Renal cortical epithelial cell (primary cell): Measurements from ENCODE around the gene ALDH1A3. TPM values are rescaled to one million over a fixed set of nuclear protein-coding genes. Genes with fewer than 3 reads are reported as not detected.
A peak's percentile ranks its signal among the peaks of the same experiment; 100 is the strongest.
"Not testable (repeated sequence)": the region's sequence is repeated elsewhere in the genome, so short reads cannot be mapped to it uniquely, and the experiment has no call there.

Experiments
- DNase-seq: peaks from one replicate; pipeline ENCODE4 v3.0.0-alpha.2; 2011; ENCODE audit warnings: low read depth
- total RNA-seq: library from RNA; depleted of rRNA; stranded (reverse); fragments of >200 nt; gene quantifications from 2 replicates; pipeline ENCODE4 v1.2.3, GENCODE V29; 2014

ALDH1A3 gene
- 60.3 and 980 TPM in 2 replicates for total RNA-seq

DNA sequence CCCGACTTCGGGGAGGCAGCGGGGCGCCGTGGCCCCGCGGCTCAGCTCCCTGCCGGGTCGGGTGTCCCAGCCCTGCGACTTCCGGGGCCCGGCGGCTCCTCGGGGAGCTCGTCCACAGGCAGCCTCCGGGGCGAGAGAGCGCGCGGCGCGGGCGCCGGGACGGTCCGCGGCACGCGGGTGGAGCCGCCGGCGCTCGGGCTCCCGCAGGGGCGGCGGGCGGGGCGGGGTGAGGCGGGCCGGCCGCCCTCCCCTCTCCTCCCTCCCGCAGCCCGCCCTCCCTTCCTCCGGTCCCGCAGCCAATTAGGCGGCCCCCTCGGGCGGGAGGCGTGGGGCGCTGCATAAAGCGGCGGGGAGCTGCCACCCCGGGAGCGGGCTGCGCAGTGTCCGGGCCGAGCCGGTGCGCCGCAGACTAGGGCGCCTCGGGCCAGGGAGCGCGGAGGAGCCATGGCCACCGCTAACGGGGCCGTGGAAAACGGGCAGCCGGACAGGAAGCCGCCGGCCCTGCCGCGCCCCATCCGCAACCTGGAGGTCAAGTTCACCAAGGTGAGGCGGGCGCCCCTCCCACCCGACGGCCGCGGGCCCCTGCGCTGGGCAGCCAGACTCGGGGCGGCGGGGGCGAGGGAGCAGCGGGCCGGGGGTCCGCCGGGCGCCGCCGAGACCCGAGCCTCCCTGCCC lies at the start of gene ALDH1A3:
TSS of gene ALDH1A3 (plus strand) at position 368 of the 675 bp plus-strand sequence. CDS start at position 445, 77 bp downstream.
- DNase-seq = no peak

GRCh38 chr15:100831467-100831866 lies 48.2 kb upstream of the ALDH1A3 start:
- DNase-seq = peak; percentile 22

GRCh38 chr15:100832149-100832942 lies 47.3 kb upstream of the ALDH1A3 start:
- DNase-seq = no peak

GRCh38 chr15:100833417-100834389 lies 45.9 kb upstream of the ALDH1A3 start:
- DNase-seq = no peak

- DNase-seq = no peak
Observed at GRCh38 chr15:100834731-100835130, 44.9 kb upstream of the ALDH1A3 start.

- DNase-seq = no peak
Observed at GRCh38 chr15:100835636-100836035, 44.0 kb upstream of the ALDH1A3 start.

DNA sequence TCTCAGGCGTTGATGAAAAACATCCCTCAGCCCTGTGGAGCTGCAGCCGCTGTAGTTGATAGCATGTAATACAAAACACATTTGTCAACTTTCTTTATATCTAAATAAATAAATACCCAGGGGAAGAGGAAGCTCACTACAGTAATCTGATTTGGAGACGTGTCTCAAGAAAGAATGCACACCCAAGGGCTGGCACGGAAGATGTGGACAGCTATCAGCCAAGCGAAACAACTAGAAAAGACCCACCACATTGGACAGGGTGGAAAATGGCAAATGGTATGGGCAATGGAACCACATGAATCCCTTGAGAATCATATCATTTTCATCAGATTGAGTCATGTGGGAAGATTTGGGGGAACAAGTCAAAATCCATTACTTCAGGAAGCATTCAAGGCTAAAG lies 43.1 kb upstream of the ALDH1A3 start:
- DNase-seq = no peak

DNA sequence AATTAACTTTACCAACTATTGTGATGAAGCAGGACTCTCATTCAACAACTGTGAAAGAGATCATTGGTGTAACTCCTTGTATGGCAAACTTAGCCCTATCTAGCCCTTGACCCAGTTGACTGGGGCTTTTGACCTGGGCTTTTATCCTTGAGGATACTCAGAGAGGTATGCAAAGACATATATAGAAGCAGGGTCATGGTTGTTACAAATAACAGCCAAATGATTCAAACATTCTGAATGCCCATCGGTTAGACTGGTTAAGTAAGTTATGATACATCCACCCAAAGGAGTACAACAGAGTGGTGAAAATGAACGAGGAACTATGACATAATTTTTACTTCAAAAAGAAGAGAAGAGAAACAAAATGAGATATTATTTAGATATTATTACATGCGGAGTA lies 38.2 kb upstream of the ALDH1A3 start:
- no peak for DNase-seq

DNA sequence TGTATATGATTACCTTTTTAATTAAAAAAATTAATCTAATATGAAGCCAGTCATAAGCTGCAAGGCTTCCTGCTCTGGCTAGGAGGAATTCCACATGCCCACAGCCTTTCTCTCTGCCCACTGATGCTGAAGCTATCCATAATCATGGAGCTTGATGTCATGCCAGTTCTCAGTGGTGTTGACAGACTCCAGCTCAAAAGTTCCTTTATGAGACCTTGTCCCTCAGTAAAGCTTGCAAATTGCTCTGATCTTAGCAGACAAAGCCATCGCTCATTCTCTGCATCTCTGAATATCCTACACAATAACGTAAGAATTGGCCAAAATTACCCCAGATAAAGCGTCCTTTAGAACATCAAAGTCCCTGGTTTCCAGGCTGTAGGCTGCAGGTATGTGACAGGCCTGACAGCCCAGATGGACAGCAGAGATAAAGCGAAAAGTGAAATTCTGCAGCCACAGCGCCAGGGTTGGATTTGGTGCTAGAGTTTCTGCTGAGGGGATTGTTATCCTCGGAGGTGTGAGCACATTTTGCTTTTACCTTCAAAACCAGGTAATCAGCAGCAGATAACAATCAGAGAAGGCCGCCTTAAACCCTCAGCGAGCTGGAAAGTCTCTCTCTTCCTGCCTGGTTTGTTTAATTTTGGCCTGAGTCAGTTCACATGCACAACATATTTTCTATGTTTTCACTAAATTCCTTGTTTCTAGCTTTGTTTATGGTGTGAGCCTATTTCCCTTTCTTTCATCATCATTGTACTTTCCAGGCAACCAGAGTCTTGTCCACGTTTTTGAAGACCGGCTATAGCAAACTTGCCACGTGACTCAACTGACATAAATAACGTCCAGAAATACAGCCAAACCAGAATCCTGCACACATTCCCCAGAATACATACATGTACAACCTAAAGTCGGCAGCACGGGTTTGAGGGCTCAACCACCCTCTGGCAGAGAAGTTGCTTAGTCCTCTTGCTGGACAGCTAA lies 36.6 kb upstream of the ALDH1A3 start:
- no peak for DNase-seq

DNA sequence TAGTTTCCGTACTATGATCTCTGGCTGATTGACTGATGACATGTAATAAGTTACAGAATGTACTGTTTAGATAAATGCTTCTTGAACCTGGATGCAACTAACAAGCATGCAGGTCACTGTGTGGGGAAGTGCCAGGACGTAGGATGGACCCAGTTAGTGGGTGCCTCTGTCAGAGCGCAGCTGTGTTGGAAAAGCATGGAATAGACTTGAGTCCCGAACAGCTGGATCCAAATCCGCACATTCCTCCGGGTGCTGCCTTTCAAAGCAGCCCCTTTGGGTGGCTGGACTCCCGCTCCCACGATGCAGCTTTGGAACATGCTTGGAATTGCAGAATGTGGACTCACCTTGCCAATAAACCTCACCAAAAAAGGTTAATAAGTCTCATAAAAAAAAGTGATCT lies 35.5 kb upstream of the ALDH1A3 start:
- no peak for DNase-seq

- DNase-seq = no peak
Observed at GRCh38 chr15:100844778-100845177, 34.9 kb upstream of the ALDH1A3 start.

DNA sequence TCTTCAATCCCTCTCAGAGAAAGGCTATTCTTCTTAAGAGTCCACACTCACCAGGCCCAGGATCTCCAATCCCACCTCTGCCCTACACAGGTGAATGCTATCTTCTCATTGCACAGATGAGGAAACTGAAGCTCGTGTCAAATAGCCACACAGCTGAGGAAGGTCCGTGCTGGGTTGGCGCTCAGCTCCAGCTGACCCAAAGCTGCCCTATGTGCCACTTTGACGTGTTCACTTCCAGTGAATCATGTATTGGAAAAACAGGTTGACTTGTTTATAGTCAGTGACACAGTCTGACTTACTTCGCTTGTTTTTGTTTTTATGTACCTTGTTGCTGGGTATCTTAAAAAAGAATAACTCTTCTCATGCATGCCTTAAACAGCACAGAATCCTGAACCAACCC lies 32.4 kb upstream of the ALDH1A3 start:
- DNase-seq = no peak

GRCh38 chr15:100849021-100849854 lies 30.4 kb upstream of the ALDH1A3 start:
- DNase-seq = peak; percentile 46

DNA sequence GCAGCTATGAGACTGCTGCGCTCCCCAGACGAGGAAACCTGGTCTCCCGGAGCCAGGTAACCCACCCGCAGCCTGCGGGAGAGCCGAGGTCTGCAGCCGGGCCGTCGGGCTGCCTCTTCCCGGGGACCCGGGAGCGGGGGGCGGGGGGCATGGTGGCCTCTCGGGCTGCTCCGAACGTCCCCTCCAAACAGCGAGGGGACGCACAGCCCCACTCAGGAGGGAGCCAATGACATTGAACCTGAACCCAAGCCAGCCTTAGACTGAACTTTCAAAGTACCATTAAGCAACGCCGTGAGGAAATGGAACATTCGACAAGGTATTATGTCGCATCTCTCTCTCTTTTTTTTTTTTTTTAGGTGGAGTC lies 29.8 kb upstream of the ALDH1A3 start:
- no peak for DNase-seq

GRCh38 chr15:100851428-100852015 lies 28.1 kb upstream of the ALDH1A3 start:
- not testable (repeated sequence) for DNase-seq

DNA sequence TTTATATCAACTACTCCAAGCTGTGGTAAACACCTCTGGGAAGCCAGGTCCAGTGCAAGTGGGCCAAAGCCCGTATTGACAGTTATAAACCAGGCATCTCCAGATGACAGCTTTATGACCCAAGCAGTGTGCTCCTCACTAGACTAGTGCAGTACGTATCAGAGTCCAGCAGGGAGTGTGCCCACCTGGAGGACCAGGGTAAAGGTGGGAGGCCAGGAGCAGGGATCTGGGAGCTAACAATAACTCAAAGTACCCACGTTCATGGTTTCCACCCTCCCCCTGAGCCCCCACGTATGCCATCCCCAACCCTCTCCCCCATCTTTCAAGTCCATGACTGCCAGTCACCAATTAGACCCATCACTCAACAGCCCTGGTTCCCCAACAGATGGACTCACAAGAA lies 27.0 kb upstream of the ALDH1A3 start:
- DNase-seq = no peak

GRCh38 chr15:100853676-100854440 lies 25.8 kb upstream of the ALDH1A3 start:
- no peak for DNase-seq

GRCh38 chr15:100856867-100857266 lies 22.8 kb upstream of the ALDH1A3 start:
- DNase-seq = no peak

GRCh38 chr15:100858294-100858693 lies 21.3 kb upstream of the ALDH1A3 start:
- no peak for DNase-seq
